Calu3 (cell line): ENCODE measurements around the gene HPRT1. TPM values are rescaled to one million over a fixed set of nuclear protein-coding genes. Genes with fewer than 3 reads are reported as not detected.

ENCODE experiments used
- BruUV-seq: library from RNA; stranded (reverse); fragments of 400-500 nt; replicated peaks from 2 replicates; lab custom pipeline; 2021; lab: Mats Ljungman, UMichigan
- CTCF ChIA-PET: fragments of 300-600 bp; sonication (Branson Sonifier 250); formaldehyde crosslinking; loops from one replicate; lab custom pipeline; 2022; ENCODE audit warnings: antibody characterized with exemption; lab: Charles Lee
- DNase-seq: peaks from one replicate; pipeline ENCODE4 v3.0.0; 2022
- H3K27ac Mint-ChIP-seq: one replicate; pipeline ENCODE4 v1.8.0; 2022; ENCODE audit warnings: mixed read lengths; ENCODE audit not compliant: unreplicated experiment
- H3K27me3 Mint-ChIP-seq: one replicate; pipeline ENCODE4 v1.8.0; 2022; ENCODE audit warnings: mixed read lengths; ENCODE audit not compliant: unreplicated experiment
- H3K36me3 Mint-ChIP-seq: one replicate; pipeline ENCODE4 v1.8.0; 2022; ENCODE audit warnings: mild to moderate bottlenecking, moderate library complexity, mixed read lengths; ENCODE audit not compliant: insufficient read depth, unreplicated experiment
- H3K4me1 Mint-ChIP-seq: one replicate; pipeline ENCODE4 v1.8.0; 2022; ENCODE audit warnings: mild to moderate bottlenecking, low read depth, mixed read lengths; ENCODE audit not compliant: unreplicated experiment
- H3K4me3 Mint-ChIP-seq: one replicate; pipeline ENCODE4 v1.8.0; 2022; ENCODE audit warnings: mild to moderate bottlenecking, low read depth, moderate library complexity, mixed read lengths; ENCODE audit not compliant: unreplicated experiment
- H3K9me3 Mint-ChIP-seq: one replicate; pipeline ENCODE4 v1.8.0; 2022; ENCODE audit warnings: low read depth, mixed read lengths; ENCODE audit not compliant: unreplicated experiment
- intact Hi-C: fragments of 100-400 bp; cut with micrococcal nuclease; formaldehyde crosslinking; loops from one replicate; pipeline ENCODE4 v1.10.0; 2022; ENCODE audit not compliant: unreplicated experiment
- total RNA-seq: library from RNA; stranded (reverse); gene quantifications from 2 replicates; pipeline ENCODE4 v1.2.3, GENCODE V29; 2022
- TF ChIP-seq, protein P1 (sequence below): fragments of 200-600 bp; IDR thresholded peaks from one replicate; pipeline ENCODE4 v1.8.0; 2022; ENCODE audit warnings: antibody characterized with exemption; ENCODE audit not compliant: unreplicated experiment

HPRT1 gene
- total RNA-seq, 1 experiment from 2014 or later, result 75.0 TPM

DNA sequence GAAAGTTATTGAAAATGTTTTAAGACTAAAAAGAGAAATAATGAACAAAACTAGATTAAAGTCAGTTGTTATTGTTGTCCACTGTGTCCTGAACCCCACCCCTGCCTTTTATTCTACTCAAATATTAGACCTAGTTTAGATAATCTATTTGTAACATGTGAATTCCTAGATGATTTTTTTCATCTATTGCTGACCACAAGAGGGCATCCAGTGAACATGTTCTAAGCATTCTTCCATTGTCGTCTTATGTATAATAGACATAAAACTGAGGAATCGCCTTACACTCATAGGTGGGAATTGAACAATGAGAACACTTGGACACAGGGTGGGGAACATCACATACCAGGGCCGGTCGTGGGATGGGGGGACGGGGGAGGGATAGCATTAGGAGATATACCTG lies 36.4 kb upstream of the HPRT1 start:
- BruUV-seq, result no TSS peak
- Mint-ChIP-seq H3K4me1 (no peaks in the 10 kb centered on the region), H3K27ac (no peak overlapping the region), H3K36me3 (no peaks in the 10 kb centered on the region), H3K27me3 (no peaks in the 10 kb centered on the region), H3K4me3 (no peak overlapping the region), H3K9me3 (no peaks in the 10 kb centered on the region)
- TF ChIP-seq, protein P1, sequence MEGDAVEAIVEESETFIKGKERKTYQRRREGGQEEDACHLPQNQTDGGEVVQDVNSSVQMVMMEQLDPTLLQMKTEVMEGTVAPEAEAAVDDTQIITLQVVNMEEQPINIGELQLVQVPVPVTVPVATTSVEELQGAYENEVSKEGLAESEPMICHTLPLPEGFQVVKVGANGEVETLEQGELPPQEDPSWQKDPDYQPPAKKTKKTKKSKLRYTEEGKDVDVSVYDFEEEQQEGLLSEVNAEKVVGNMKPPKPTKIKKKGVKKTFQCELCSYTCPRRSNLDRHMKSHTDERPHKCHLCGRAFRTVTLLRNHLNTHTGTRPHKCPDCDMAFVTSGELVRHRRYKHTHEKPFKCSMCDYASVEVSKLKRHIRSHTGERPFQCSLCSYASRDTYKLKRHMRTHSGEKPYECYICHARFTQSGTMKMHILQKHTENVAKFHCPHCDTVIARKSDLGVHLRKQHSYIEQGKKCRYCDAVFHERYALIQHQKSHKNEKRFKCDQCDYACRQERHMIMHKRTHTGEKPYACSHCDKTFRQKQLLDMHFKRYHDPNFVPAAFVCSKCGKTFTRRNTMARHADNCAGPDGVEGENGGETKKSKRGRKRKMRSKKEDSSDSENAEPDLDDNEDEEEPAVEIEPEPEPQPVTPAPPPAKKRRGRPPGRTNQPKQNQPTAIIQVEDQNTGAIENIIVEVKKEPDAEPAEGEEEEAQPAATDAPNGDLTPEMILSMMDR, result no peak
- CTCF ChIA-PET, result interaction anchor here (0.7 kb wide), 1 partner anchor 40 kb away, joined by 3 read pairs; no protein-coding TSS in a partner anchor
- intact Hi-C loops, result no loop called here
- no peak for DNase-seq

DNA sequence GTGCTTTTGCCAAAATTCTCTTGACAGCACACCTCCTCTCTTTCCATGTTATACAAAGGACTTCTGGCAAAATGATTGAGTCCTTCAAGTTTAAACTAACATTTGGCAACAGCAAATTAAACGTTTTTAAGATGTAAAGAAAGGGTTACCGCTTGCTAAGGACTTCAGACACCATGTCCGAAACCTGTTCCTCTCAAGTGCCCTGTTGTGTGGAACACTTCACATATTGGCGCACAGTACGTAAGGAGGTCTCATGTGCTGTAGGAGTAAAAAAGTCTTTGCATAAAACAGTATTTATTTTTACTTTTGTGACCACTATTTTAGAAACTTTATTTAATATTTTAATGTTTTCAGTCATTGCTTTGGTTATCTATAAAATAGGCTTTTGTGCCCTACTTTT lies 33.7 kb upstream of the HPRT1 start:
- Mint-ChIP-seq H3K27me3 (no peaks in the 10 kb centered on the region), H3K9me3 (no peaks in the 10 kb centered on the region), H3K36me3 (no peaks in the 10 kb centered on the region), H3K4me1 (no peaks in the 10 kb centered on the region), H3K27ac (no peak overlapping the region), H3K4me3 (no peak overlapping the region)
- intact Hi-C loops, result no loop called here
- TF ChIP-seq, protein P1, result no peak
- CTCF ChIA-PET, result no interaction called here
- no peak for DNase-seq
- no TSS peak for BruUV-seq

DNA sequence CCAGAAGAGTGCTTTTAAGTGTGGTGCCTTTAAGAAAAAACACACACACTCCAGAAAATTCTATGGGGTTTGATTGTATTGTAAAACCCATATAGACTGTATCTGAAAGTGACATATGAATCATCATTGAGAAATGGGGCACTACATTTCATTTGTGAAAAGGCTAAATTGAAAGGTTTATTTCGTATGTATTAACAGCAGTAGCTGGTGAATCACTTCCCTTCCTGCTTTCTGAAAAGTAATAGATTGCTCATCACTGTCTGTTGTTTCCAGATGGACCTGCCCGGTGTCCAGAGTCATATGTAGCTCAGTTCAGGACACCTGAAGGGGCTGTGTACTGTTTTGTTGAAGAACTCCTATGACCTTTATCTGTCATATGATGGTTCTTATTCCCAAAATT lies 28.1 kb upstream of the HPRT1 start:
- TF ChIP-seq, protein P1, result no peak
- H3K4me1 Mint-ChIP-seq, result no peaks in the 10 kb centered on the region
- intact Hi-C loops, result no loop called here
- peaks cover 10% of the 10 kb centered on the region for H3K36me3 Mint-ChIP-seq
- no peak overlapping the region for H3K27ac Mint-ChIP-seq
- no TSS peak for BruUV-seq
- H3K9me3 Mint-ChIP-seq, result no peaks in the 10 kb centered on the region
- CTCF ChIA-PET, result no interaction called here
- H3K4me3 Mint-ChIP-seq, result no peak overlapping the region
- no peaks in the 10 kb centered on the region for H3K27me3 Mint-ChIP-seq
- no peak for DNase-seq

DNA sequence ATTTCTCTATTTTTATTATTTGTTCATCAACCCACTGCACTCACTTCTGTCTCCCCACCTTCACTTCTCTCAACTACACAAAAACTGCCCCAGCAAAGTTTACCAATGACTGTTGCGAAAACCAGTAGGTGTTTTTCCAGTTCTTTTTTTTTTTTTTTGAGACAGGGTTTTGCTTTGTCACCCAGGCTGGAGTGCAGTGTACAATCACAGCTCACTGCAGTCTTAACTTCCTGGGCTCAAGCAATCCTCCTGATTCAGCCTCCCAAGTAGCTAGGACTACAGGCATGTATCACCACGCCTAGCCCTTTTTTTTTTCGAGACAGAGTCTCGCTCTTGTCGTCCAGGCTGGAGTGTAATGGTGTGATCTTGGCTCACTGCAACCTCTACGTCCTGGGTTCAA lies 24.1 kb upstream of the HPRT1 start:
- no peaks in the 10 kb centered on the region for H3K27me3 Mint-ChIP-seq
- no peaks in the 10 kb centered on the region for H3K4me1 Mint-ChIP-seq
- intact Hi-C loops, result no loop called here
- TF ChIP-seq, protein P1, result no peak
- no peak for DNase-seq
- no peaks in the 10 kb centered on the region for H3K9me3 Mint-ChIP-seq
- no TSS peak for BruUV-seq
- peaks cover 10% of the 10 kb centered on the region for H3K36me3 Mint-ChIP-seq
- no peak overlapping the region for H3K4me3 Mint-ChIP-seq
- H3K27ac Mint-ChIP-seq, result no peak overlapping the region
- CTCF ChIA-PET, result no interaction called here
